Neural progenitor cell (in vitro differentiated cells): ENCODE measurements around the gene IQGAP1.

Experiments used
- EZH2 ChIP-seq: fragments of 200-600 bp; sonication (generic); IDR thresholded peaks from 2 replicates; pipeline ENCODE4 v1.6.1; 2017; ENCODE audit warnings: antibody characterized with exemption, mild to moderate bottlenecking, moderate library complexity
- EZH2phosphoT487 ChIP-seq: fragments of 200-600 bp; sonication (generic); IDR thresholded peaks from 2 replicates; pipeline ENCODE4 v1.6.1; 2017; ENCODE audit warnings: antibody characterized with exemption
- TF ChIP-seq, protein P1 (sequence below): fragments of 200-600 bp; sonication (generic); IDR thresholded peaks from 2 replicates; pipeline ENCODE4 v1.5.1; 2017; ENCODE audit warnings: antibody characterized with exemption, mild to moderate bottlenecking

DNA sequence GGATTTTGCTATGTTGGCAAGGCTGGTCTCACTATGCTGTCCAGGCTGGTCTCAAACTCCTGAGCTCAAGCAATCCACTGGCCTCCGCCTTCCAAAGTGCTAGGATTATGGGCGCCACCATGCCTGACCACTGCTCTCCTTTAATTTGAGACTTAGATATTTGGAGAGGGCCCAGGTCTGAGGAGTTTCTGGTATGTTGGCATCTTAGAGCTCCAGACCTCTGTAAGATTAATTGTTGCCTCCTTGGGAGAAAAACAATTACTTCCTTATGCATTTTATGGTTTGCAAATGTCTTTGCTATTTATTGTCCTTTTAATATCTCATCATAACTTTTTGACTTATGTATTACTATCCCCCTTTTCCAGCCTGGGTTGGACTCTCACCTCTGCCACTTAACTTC, 33.1 kb upstream of the IQGAP1 start:
- TF ChIP-seq, protein P1, sequence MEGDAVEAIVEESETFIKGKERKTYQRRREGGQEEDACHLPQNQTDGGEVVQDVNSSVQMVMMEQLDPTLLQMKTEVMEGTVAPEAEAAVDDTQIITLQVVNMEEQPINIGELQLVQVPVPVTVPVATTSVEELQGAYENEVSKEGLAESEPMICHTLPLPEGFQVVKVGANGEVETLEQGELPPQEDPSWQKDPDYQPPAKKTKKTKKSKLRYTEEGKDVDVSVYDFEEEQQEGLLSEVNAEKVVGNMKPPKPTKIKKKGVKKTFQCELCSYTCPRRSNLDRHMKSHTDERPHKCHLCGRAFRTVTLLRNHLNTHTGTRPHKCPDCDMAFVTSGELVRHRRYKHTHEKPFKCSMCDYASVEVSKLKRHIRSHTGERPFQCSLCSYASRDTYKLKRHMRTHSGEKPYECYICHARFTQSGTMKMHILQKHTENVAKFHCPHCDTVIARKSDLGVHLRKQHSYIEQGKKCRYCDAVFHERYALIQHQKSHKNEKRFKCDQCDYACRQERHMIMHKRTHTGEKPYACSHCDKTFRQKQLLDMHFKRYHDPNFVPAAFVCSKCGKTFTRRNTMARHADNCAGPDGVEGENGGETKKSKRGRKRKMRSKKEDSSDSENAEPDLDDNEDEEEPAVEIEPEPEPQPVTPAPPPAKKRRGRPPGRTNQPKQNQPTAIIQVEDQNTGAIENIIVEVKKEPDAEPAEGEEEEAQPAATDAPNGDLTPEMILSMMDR = no peak
- no peak for TF ChIP-seq EZH2phosphoT487
- no peak for TF ChIP-seq EZH2
